Measurements from ENCODE around the gene LRRC8E.

- TF ChIP-seq CTCF (IDR thresholded peaks at IDR 0.05), result no peak
- TF ChIP-seq POLR2A (IDR thresholded peaks at IDR 0.05), result no peak
These were observed 36.4 kb upstream of the LRRC8E start for GRCh38 chr19:7851623-7852500.
